GM21528 (cell line): ENCODE data around the gene PPP2R3A.
"Not testable (repeated sequence)": the region's sequence is repeated elsewhere in the genome, so short reads cannot be mapped to it uniquely, and the experiment has no call there.

Experiments
- ATAC-seq: cut with Tn5 transposase; IDR thresholded peaks from one replicate; pipeline ENCODE4 v1.9.1; 2021; ENCODE audit warnings: mild to moderate bottlenecking, moderate library complexity; ENCODE audit not compliant: unreplicated experiment, low FRiP score

The PPP2R3A gene, protein sequence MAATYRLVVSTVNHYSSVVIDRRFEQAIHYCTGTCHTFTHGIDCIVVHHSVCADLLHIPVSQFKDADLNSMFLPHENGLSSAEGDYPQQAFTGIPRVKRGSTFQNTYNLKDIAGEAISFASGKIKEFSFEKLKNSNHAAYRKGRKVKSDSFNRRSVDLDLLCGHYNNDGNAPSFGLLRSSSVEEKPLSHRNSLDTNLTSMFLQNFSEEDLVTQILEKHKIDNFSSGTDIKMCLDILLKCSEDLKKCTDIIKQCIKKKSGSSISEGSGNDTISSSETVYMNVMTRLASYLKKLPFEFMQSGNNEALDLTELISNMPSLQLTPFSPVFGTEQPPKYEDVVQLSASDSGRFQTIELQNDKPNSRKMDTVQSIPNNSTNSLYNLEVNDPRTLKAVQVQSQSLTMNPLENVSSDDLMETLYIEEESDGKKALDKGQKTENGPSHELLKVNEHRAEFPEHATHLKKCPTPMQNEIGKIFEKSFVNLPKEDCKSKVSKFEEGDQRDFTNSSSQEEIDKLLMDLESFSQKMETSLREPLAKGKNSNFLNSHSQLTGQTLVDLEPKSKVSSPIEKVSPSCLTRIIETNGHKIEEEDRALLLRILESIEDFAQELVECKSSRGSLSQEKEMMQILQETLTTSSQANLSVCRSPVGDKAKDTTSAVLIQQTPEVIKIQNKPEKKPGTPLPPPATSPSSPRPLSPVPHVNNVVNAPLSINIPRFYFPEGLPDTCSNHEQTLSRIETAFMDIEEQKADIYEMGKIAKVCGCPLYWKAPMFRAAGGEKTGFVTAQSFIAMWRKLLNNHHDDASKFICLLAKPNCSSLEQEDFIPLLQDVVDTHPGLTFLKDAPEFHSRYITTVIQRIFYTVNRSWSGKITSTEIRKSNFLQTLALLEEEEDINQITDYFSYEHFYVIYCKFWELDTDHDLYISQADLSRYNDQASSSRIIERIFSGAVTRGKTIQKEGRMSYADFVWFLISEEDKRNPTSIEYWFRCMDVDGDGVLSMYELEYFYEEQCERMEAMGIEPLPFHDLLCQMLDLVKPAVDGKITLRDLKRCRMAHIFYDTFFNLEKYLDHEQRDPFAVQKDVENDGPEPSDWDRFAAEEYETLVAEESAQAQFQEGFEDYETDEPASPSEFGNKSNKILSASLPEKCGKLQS (N-terminal part only)

DNA sequence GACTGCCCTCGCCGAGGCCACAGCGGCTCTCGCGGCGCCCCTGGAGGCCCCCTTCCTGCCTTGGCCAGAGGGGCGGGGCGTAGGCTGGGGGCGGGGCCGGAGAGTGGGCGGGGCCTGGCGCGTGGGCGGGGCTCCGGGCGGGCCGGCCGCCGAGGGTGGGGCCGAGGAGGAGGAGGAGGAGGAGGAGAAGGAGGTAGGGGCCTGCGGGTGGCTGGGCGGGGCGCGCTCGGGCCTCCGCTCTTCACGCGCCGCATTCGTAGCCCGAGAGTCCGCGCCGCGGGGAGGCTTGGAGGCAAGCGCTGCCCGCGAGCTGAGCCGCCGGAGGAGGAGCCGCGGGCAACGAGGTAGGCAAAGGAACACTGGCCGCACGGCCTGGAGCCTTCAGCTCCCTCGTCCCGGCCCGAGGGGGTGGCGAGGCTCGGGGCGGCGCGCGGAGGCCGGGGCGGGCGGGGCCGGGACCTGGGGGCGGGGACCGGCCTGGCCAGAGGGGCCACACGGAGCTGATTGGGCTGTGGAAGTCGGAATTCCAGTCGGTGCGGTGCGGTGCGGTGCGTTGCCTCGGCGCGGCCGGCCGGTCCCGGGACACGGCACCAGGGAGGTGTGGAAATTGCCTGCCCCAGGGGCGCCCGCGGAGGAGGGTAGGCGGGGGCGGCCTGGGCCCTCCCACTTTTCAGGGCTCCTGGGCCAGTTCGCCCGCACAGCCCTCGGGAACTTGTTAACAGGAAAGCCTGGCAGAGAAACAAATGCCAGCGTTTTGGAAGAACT is at the start of gene PPP2R3A:
TSS of gene PPP2R3A (plus strand) at position 223 of the 765 bp plus-strand sequence. CDS start 35,771 bp downstream, outside the sequence.
- peak; percentile 79 for ATAC-seq

GRCh38 chr3:135916310-135916709 is 49.2 kb upstream of the PPP2R3A start:
- no peak for ATAC-seq

GRCh38 chr3:135917076-135917475 is 48.5 kb upstream of the PPP2R3A start:
- no peak for ATAC-seq

GRCh38 chr3:135917927-135918597 is 47.5 kb upstream of the PPP2R3A start:
- no peak for ATAC-seq

- ATAC-seq = no peak
Measured at GRCh38 chr3:135918600-135918999, 46.9 kb upstream of the PPP2R3A start.

DNA sequence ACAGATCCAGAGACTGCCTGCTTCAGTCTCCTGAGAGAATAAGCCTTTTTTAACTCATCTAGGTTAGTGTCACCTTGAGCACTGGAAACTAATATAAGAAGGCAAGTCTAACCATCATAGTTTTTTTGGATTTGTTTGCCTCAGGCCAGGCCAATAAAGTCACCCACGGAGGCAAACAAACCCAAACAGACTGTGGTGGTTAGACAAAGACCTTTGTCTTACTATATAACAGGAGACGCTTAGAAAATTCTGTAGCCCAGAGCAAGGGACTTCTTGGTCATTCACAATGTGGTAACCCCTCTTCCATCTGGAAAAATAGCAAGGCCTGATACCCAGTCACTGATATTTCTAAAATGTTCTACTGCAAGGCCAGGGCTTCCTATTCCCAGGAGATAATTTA is 45.3 kb upstream of the PPP2R3A start:
- ATAC-seq = no peak

DNA sequence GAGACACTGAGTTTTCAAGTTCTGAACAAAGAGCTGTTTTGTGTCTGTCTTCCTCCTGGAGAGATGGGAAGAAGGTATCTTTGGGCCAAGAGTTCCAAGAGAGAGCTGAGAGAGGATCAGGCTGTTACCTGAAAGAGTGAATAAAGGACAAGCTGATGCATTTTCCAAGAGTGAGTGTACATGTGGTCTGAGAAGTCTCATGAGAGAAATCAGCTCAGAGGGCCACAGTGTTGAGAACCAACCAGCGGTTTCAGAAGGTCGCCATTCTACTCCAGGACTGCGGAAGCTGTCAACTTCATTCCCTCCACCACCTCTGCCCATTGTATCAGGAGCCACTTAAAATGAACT is 42.7 kb upstream of the PPP2R3A start:
- no peak for ATAC-seq

- ATAC-seq = no peak
Measured at GRCh38 chr3:135924506-135924905, 41.0 kb upstream of the PPP2R3A start.

DNA sequence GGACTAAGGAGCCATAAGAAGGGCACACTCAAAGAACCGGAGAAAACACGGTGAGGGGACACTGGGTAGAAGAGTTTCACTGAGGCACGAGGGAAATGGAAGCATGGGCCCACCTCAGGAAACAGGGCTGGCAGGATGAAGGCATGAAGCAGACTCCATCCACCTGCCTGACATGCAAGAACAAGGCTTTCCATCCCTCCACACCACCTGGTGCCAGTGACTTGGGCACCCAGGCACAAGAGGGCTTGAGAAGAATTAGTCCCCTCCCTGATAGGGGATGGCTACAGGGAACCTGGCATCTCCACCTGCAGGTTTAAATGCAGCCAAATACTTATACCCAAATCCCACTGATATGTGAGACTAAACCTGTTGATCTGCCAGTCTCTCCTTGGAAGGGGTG is 38.9 kb upstream of the PPP2R3A start:
- no peak for ATAC-seq

DNA sequence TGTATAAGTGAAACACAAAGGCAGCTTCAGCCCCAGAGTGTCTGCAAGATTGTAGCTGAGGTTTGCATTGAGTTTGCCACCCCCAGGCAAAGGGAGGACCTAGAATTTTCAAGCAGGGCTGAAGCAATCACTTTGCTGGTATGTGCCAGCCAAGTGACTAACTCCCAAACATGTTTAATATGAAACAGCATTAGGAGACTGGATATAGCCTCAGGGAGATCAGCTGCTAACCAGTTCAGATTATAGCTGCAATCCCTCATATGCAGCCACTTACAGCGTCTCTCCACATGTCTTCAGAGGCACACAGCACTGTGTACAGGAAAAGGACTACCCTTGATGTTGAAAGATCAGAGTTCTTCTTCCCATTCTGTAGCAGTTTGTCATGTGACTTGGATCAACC is 38.4 kb upstream of the PPP2R3A start:
- no peak for ATAC-seq

DNA sequence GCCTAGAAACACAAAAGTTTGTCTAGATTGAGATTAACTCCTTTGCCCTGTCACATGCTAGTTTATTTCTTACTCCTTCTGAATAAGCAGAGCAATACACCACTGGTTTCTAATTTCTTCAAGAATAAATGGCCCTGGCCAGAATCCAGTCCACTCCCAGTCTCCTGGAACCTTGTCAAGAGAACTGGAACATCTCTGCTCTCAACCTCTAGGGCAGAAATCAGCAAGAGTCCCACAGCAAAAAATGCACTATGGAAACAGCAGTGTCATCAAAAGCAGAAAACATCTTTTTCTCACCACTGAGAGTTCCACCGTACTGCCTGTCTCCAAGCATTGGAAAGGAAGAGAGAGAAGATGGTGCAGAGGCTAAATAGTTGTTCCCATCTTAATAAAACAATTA is 35.9 kb upstream of the PPP2R3A start:
- no peak for ATAC-seq

GRCh38 chr3:135930255-135930654 is 35.3 kb upstream of the PPP2R3A start:
- ATAC-seq = no peak

DNA sequence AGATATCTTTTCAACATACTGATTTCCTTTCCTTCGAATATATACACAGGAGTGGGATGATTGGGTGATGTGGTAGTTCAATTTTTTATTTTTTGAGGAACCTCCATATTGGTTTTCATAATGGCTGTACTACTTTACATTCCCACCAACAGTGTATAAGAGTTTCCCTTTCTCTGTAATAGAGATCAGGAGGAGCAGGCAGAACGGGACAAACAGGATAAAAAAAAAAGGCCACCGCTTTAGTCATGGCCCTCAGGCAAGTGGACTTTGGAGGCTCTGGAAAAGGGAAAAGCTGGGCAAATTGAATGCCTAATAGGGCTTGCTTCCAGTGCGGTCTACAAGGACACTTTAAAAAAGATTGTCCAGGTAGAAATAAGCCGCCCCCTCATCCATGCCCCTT is 30.4 kb upstream of the PPP2R3A start:
- ATAC-seq = not testable (repeated sequence)

GRCh38 chr3:135937766-135938165 is 27.8 kb upstream of the PPP2R3A start:
- not testable (repeated sequence) for ATAC-seq

- ATAC-seq = no peak
Measured at GRCh38 chr3:135944831-135945230, 20.7 kb upstream of the PPP2R3A start.

- no peak for ATAC-seq
Measured at GRCh38 chr3:135950941-135951340, 14.6 kb upstream of the PPP2R3A start.

- ATAC-seq = no peak
Measured at GRCh38 chr3:135964160-135964955, 1.2 kb upstream of the PPP2R3A start.

GRCh38 chr3:135965129-135965505 is 411 bp upstream of the PPP2R3A start:
- no peak for ATAC-seq
